ENCODE measurements around the gene MAPK6.
"Not testable (repeated sequence)": the region's sequence is repeated elsewhere in the genome, so short reads cannot be mapped to it uniquely, and the experiment has no call there.

MAPK6 gene

DNA sequence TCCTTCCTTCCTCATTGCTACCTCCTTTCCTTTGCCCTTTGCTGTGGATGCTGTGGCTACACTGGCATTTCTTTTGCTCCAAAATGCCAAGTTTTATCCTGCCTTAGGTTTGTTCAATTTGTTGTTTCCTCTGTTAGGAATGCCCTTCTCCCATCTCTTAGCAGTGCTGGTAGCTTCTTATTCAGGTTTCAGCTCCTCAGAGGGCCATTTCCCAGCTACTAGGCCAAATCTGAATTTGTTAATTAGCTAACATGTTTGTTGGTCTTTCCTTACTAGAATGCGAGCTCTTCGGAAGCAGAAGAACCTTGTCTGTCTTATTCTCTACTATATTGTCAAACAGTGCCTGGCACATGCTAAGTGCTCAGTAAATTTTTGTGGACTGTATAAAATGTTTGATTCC, 11.0 kb downstream of the MAPK6 start:
- Histone ChIP-seq H3K36me3 (peaks cover 10% of the 10 kb centered on the region), H3K4me3 (ENCODE audit: low read depth, low read length) (no peak overlapping the region), H3K9me3 (ENCODE audit: severe bottlenecking) (no peaks in the 10 kb centered on the region), H3K27ac (no peak overlapping the region), H3K27me3 (ENCODE audit: insufficient read depth, low read depth, severe bottlenecking) (no peaks in the 10 kb centered on the region)
- no peak for DNase-seq
- TF ChIP-seq, protein P1, sequence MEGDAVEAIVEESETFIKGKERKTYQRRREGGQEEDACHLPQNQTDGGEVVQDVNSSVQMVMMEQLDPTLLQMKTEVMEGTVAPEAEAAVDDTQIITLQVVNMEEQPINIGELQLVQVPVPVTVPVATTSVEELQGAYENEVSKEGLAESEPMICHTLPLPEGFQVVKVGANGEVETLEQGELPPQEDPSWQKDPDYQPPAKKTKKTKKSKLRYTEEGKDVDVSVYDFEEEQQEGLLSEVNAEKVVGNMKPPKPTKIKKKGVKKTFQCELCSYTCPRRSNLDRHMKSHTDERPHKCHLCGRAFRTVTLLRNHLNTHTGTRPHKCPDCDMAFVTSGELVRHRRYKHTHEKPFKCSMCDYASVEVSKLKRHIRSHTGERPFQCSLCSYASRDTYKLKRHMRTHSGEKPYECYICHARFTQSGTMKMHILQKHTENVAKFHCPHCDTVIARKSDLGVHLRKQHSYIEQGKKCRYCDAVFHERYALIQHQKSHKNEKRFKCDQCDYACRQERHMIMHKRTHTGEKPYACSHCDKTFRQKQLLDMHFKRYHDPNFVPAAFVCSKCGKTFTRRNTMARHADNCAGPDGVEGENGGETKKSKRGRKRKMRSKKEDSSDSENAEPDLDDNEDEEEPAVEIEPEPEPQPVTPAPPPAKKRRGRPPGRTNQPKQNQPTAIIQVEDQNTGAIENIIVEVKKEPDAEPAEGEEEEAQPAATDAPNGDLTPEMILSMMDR (IDR thresholded peaks at IDR 0.05; ENCODE audit: low read depth, low read length) = no peak

DNA sequence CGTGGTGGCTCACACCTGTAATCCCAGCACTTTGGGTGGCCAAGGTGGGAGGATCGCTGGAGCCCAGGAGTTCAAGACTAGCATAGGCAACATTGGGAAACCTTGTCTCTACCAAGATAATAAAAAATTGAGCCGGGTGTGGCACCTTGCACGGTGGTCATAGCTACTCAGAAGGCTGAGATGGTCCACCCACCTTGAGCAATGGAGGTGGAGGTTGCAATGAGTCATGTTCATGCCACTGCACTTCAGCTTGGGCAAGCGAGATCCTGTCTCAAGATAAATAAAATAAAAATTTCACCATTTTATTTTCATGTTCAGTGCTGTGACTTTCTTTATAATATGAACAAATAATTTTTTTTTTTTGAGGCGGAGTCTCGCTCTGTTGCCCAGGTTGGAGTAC, 12.5 kb downstream of the MAPK6 start:
- Histone ChIP-seq H3K9me3 (ENCODE audit: severe bottlenecking) (no peaks in the 10 kb centered on the region), H3K27ac (no peak overlapping the region), H3K4me3 (ENCODE audit: low read depth, low read length) (no peak overlapping the region), H3K36me3 (peaks cover 10% of the 10 kb centered on the region), H3K27me3 (ENCODE audit: insufficient read depth, low read depth, severe bottlenecking) (no peaks in the 10 kb centered on the region)
- DNase-seq = no peak
- TF ChIP-seq, protein P1 (IDR thresholded peaks at IDR 0.05; ENCODE audit: low read depth, low read length) = no peak

GRCh38 chr15:52037889-52038505, 19.0 kb downstream of the MAPK6 start:
- Histone ChIP-seq H3K4me3 (ENCODE audit: low read depth, low read length) (no peak overlapping the region), H3K9me3 (ENCODE audit: severe bottlenecking) (no peaks in the 10 kb centered on the region), H3K27ac (no peak overlapping the region), H3K27me3 (ENCODE audit: insufficient read depth, low read depth, severe bottlenecking) (no peaks in the 10 kb centered on the region), H3K36me3 (peaks cover 4% of the 10 kb centered on the region)
- TF ChIP-seq, protein P1 (IDR thresholded peaks at IDR 0.05; ENCODE audit: low read depth, low read length) = no peak
- DNase-seq = no peak

DNA sequence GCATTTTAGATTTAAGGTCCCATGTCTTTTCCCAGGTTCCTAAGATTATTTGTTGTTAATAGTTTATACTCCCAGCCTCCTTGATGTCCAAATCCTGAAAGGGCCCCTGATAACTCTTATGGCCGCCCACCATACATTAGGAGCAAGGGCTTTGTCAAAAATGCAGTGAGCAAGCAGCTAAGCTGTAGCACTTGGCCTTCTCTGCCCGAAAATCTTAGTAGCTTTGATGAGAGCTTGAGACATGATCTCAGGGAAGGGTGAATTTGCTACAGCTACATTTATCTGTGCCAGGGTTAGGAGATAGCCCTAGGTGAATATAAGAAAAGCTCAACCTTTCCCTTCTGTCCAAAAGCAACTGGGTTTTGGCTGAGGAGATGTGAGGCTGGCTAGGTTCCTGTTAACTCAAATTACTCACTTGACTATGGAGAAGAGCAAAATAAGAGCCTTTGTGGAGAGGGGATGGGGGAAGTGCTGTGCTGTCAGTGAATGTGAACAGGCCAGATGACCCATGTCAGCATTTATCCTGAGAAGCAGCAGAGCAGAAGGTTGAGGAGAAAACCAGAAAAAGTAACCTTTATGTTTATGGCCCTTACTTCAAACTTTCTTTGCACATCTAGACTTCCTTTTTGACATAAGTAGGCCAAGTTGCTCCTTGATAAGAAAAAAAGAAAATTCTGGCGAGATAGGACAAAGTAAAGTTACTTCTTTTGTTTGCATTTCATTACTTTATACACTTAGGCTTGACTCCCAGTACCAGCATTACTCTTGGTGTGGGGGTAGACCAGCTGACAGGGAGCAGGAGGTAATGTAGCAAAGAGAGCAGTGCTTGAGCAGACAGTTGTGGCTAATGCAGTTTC, 21.1 kb downstream of the MAPK6 start:
- TF ChIP-seq, protein P1 (IDR thresholded peaks at IDR 0.05; ENCODE audit: low read depth, low read length) = no peak
- Histone ChIP-seq H3K27ac (no peak overlapping the region), H3K4me3 (ENCODE audit: low read depth, low read length) (no peak overlapping the region), H3K9me3 (ENCODE audit: severe bottlenecking) (no peaks in the 10 kb centered on the region), H3K27me3 (ENCODE audit: insufficient read depth, low read depth, severe bottlenecking) (no peaks in the 10 kb centered on the region), H3K36me3 (no peaks in the 10 kb centered on the region)
- no peak for DNase-seq

DNA sequence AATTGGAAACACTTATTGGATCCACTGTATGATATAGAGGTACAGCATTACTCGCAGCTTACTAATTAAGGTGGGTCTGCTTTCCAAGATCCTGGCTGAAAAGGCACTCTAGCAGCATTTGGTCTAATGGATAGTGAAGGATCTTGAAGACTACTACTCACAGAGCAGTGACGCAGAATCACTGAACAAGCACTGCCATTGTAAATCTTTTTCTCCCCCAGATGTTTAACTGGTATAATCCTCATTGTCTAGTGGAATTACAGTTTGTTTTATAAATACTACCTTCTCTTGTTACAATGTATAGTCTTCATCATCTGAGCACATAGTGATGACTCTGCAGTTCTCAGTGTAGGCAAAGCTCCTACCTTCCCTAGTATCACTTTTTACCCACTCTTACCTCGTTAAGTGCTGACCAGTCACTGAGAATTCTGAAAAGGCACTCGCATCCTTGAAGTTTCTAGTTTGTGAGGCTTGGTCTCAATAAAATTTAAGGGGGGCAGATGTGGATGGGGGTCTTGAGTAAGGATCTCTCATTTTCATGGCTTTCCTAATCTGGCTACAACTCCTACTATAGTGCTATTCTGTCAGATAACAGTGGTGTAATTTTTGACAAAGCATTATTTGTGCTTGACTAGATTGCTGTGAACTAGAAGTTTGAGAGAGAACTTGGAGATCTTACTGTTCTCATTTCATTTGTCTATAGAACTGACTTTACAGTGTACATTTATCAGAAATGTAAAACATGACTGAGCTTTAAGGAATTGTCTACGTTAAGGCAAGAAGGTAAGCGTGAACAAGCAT, 23.2 kb downstream of the MAPK6 start:
- no peaks in the 10 kb centered on the region for H3K9me3 ChIP-seq (ENCODE audit: severe bottlenecking)
- TF ChIP-seq, protein P1 (IDR thresholded peaks at IDR 0.05; ENCODE audit: low read depth, low read length) = no peak
- no peak for DNase-seq
- no peak overlapping the region for H3K4me3 ChIP-seq (ENCODE audit: low read depth, low read length)
- H3K36me3 ChIP-seq = no peaks in the 10 kb centered on the region; the same call in 1 of the 2 replicates
- H3K27ac ChIP-seq = no peak overlapping the region
- no peaks in the 10 kb centered on the region for H3K27me3 ChIP-seq (ENCODE audit: insufficient read depth, low read depth, severe bottlenecking)

DNA sequence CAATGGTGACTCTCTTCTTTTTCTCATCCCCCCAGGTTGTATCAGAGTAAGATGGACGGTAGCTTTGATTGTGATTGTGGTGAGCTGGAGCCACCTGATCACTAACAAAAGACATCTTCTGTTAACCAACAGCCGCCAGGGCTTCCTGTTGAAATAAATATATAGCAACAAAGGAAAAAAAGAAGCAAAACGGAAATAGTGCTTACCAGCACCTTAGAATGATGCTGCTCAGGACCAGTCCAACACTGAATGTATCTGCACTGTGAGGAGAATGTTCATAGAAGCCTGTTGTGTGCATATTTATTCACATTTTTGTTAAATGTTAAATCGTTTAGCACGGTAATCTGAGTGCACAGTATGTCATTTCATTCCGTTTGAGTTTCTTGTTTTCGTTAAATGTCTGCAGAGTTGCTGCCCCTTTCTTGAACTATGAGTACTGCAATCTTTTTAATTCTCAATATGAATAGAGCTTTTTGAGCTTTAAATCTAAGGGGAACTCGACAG, 26.8 kb downstream of the MAPK6 start:
- not testable (repeated sequence) for H3K4me3 ChIP-seq (ENCODE audit: low read depth, low read length); DNase-seq; H3K9me3 ChIP-seq (ENCODE audit: severe bottlenecking); H3K27me3 ChIP-seq (ENCODE audit: insufficient read depth, low read depth, severe bottlenecking); H3K27ac ChIP-seq
- peaks cover 22% of the 10 kb centered on the region for H3K36me3 ChIP-seq

- H3K27ac ChIP-seq; H3K4me3 ChIP-seq (ENCODE audit: low read depth, low read length); H3K9me3 ChIP-seq (ENCODE audit: severe bottlenecking); H3K27me3 ChIP-seq (ENCODE audit: insufficient read depth, low read depth, severe bottlenecking); DNase-seq: not testable (repeated sequence)
- H3K36me3 ChIP-seq = peaks cover 30% of the 10 kb centered on the region
Observed at GRCh38 chr15:52046552-52046951, 27.5 kb downstream of the MAPK6 start.
